GM18858 (cell line): ENCODE data around the gene RYR3.

Source experiments
- ATAC-seq: cut with Tn5 transposase; IDR thresholded peaks from one replicate; pipeline ENCODE4 v1.9.1; 2021; ENCODE audit not compliant: unreplicated experiment

The RYR3 gene

GRCh38 chr15:33380406-33380805 is 69.6 kb downstream of the RYR3 start:
- no peak for ATAC-seq

- ATAC-seq = no peak
These were observed 71.7 kb downstream of the RYR3 start for GRCh38 chr15:33382491-33382890.

DNA sequence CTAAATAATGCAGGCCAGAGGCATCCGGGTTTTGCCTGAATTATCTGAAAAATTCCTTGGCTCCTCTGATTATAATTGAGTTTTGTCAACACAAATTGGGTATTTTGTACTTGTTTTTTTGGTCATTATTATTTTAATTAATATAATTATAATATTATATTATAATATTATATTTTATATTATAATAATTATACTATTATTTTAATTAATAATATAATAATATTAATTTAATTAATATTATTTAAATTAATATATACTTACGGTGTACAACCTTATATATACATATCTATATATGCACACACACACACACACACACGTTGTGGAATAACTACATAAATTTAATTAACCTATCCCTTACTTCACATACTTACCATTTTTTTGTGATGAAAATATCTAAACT is 73.5 kb downstream of the RYR3 start:
- no peak for ATAC-seq

- no peak for ATAC-seq
These were observed 81.7 kb downstream of the RYR3 start for GRCh38 chr15:33392453-33392852.

DNA sequence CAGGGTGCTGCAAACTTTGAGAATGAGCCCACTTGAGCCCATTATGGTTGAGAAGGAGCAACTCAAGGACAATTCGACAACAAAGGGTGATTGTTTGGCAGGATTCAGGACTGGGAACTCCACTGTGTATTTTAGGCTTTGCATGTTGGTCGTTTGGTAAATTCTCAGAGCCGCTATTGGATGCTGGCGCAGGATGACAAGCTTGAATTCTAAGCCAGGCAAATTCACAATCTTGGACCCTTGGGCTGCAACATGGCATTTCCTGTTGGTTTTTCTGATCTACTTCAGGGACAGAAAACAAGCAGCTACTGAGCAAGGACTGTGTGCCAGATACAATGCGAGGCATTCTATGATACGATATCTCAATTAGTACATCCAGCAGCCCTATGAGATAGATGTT is 82.8 kb downstream of the RYR3 start:
- ATAC-seq = no peak

DNA sequence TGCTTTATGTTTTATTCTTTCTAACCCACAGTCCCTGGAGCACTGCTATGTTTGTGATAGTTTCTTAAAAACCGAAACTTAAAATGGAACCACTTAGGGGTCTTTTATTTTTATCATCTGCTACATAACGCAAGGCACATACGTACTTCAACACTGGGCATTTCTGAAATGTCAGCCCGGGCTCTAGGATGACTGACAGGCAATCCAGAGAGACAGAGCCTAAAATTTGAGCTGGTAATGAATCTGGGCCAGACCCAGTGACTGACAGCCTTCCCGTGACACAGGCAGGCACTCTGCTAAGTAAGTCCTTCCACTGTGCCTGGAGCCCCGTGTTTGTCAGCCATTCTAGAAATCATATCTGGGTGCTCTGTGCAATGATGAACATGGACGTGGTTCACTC is 84.6 kb downstream of the RYR3 start:
- ATAC-seq = no peak

- no peak for ATAC-seq
These were observed 85.1 kb downstream of the RYR3 start for GRCh38 chr15:33395846-33396245.

DNA sequence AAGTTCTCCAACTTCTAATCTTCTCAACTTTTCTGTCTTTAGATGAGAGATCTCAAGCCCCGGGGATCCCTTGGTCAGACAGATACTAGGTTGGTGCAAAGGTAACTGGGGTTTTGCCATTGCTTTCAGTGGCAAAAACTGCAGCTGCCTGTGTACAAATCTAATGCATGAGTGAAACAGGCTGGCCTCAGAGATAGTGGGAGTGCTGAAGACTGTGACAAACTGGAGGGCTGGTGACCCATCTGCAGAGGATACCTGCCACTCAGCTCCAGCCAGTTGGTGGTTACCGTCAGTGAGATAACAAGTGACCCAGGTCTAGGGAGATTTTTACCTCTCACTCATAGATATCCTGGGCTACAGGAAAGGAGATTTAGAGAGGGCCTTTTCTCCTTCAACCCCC is 85.7 kb downstream of the RYR3 start:
- ATAC-seq = no peak

DNA sequence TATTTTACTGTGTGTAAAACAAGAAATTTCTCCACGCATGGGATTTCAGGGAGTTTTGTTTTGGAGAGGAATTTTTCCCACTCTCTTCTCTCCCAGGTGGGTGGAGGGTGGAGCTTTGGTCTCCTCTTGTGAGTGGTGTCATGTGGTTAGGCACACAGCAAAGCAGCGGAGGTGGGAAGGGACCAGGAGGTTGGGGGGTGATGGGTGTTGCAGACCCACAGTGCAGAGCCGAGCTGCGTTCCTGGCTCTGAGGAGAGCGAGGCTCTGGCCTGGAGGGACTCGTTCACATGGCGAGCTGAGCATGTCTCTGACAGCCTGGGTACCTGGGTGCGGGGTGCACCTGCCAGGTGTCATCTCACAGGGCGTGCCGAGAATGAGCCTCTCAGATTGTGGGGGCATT is 87.8 kb downstream of the RYR3 start:
- ATAC-seq = no peak

DNA sequence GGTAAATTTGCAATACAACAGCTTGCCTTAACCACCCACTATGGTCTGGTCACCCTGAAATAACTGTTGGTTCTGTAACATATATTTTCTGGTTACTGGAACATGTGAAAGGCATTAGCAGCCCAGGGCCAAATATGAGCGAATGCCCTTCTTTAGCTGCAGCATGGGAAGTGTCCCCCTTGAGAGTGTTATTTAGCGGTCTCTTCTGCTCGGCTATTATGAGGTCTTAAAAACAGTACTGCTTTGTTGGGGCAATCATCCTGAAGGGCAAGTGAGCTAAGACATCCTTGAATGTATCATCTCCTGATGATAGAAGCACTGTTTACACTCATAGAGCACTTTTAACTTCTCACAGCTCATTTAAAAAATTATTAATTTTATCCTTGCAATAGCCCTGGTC is 90.2 kb downstream of the RYR3 start:
- no peak for ATAC-seq

DNA sequence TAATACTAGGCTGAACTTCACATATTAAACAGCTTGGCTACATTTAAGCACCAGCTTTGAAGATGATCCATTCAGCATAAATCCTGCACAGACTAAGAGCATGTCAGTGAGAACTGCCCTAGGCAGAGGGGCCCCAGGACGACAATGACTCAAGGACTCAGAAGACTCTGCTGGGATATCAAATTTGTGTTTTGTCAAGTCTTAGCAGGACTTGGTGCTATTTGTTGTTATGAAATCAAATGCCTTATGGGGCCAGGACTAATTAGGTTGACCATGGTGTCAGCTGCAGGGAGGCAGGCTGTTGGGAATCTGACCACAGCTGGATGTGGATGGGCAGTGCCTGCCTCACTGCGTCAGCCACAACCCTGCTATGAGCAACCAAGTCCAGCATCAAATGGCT is 91.8 kb downstream of the RYR3 start:
- ATAC-seq = no peak

GRCh38 chr15:33405096-33405495 is 94.3 kb downstream of the RYR3 start:
- no peak for ATAC-seq

DNA sequence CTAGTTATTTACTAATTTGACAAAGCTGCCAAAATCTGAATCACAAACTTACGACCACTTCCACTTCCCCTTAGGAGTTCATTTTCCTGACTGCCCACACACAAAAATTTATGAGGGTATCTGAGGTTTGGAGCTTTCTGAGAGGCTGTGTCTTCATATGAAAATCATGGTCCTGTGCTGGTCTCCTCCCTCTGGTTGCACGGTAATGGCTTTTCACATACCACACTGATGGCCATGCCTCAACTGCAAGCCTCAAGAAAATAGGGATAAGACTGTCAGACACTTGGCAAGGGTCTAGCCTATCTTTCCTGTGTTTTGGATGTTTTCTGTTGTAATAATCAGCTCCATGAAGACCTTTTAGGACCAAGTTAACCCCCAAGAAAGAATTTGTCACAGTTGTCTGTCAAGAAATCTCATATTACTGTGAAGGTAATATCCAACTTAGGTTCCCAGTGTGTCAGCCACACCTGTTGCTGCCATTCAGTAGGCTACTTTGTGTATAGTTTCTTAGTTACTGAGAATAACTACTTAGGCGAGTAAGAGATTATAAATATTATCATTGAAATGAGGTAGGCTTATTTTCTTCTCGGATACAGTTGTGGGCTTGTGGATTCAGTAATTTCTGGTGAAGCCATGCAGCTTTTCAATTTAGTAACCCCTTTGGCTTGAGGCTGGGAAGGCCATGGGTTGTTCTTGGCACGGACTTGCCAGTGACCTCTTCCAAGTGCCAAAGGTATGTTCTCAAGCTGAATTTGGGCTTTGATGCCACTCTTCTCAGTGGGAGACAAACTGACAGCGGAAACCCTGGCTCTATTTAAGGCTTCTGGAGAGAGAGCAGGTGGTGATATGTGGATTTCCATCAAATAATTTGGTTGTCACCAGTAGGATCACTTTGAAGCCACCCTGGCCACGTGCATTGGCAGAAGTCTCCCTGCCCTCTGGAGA is 101.1 kb downstream of the RYR3 start:
- ATAC-seq = no peak

GRCh38 chr15:33419701-33420100 is 108.9 kb downstream of the RYR3 start:
- ATAC-seq = no peak

DNA sequence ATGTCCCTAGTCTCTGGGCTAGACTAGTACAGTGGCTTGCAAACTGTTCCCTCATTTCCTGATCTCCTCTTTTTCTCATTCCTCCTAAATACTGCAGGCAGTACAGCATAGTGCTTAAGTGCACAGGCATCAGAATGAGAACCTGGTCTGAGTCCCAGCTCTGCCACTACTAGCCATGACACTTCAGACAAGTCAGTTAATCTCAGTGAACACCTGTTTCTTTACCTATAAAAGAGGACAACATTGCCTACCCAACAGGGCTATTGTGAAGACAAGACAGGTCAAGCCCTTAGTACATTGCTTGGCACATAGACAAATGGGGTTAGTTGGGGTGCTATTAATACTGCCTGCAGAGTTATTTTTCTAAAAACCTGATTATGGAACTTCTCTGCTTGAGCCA is 113.3 kb downstream of the RYR3 start:
- no peak for ATAC-seq

GRCh38 chr15:33425142-33425541 is 114.4 kb downstream of the RYR3 start:
- no peak for ATAC-seq

DNA sequence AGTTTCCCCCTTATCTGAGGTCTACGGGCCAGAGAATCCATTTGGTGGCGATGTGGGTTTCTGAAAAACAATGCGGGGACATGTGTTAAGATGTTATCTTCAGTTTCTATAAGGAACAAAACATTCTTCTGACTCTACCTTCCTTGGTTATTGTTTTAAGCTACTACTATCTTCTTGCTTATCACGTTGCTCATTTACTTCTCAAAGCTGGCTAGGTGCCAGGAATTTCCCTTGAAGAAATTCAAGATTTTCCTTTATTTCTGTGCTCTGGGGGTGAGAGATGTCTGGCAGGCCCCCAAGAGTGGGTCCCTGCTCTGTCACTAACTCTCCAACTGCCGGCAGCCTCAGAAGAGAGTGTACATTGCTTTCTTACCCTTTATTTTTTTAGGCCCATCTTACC is 119.8 kb downstream of the RYR3 start:
- ATAC-seq = no peak

DNA sequence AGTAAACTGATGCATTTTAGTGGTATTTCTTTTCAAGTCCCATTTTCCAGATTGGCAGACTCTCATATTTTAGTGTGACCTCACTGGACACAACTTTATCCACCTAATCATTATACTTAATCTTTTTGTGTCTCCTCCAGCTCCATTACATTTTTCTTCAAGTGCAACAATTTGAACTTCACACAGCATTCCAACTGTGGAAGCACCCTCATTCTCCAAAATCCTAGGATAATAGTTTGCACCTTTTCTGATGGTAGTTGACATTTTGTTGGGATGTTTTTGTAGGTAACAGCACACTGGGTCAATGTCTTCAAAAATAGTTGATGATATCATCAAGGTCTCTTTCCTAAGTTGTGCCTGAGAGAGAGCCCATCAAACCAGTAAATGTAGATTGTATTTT is 123.1 kb downstream of the RYR3 start:
- ATAC-seq = no peak

DNA sequence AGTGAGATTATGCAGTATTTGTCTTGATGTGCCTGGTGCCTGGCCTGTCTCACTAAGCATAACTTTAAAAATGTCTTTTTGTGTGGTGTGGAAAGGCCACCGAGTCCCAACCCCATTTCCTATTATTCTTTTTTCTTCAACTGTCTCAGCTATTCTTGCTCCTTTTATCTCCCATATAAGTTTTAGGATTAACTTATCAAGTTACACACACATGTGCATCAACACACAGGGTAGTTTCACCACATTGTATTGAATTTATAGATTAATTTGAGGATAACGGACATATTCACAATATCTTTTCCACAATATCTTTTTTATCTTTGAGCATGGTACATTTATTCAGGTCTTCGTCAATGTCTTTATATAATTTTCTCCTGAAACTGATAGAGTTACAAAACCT is 127.6 kb downstream of the RYR3 start:
- no peak for ATAC-seq

DNA sequence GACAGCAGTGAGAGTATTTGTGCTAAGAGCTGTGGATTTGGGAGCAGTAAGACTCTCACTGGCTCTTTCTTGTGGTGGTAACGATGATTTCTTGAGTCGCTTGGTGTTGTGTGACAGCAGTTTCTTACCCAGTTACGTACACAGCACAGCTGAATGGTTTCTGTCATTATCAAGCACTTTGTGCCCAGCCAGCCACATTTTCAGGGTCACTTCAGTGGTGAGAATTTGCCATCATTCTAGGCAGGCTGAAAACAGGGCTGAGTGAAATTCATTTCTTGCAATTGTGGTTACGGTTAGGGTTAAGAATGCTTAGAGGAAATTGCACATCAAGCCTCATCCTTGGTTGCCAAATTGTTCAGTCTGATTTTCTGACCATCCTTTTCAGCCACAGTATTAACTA is 130.1 kb downstream of the RYR3 start:
- ATAC-seq = no peak

DNA sequence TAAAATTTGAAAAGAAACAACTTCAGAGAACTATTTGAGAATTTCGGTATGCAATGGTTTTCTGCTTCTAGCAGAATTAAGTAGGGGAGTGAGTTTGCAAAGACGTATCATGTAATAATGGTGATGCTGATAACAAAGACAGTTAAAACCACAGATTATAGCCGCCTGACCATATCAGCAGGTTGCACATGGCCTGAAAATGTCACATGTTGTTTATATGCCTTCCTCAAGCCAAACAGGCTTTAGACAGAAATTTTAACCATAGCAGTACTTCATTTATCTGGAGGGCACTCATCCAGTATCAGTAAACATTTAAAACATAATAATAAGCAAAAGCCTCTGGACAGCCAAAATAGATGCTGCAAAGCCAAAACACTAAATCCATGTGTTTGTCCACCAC is 131.7 kb downstream of the RYR3 start:
- no peak for ATAC-seq

DNA sequence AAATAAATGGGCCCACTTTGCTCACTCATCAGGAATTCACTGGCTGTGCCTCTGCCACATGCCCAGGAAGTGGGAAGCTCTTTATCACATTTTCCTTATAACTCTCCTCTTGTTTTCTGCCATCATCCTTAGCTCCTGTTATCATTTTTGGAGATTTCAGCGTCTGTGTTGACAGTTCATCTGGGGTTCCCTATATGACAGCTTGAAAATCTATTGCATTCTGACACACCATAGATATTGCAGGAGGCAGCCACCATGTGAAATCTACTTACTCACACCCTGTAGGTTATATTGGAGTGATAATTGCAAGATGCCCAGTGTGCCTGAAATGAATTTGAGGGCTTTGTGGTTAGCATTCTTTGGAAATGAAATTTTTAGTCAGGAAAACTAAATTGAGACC is 132.9 kb downstream of the RYR3 start:
- no peak for ATAC-seq

- ATAC-seq = no peak
These were observed 135.2 kb downstream of the RYR3 start for GRCh38 chr15:33445984-33446383.
